K562 (cell line): ENCODE measurements around the gene SEMA6B. TPM values are rescaled to one million over a fixed set of nuclear protein-coding genes. Genes with fewer than 3 reads are reported as not detected.

Experiments
- ATAC-seq: fragments of 200-7000 bp; cut with Tn5 transposase; 3 replicates; pipeline ENCODE4 v1.9.1; 2020; ENCODE audit warnings: moderate library complexity
- BruUV-seq: library from RNA; stranded (reverse); fragments of 400-500 nt; replicated peaks from 2 replicates; lab custom pipeline; 2021; lab: Mats Ljungman, UMichigan
- CTCF ChIA-PET: fragments of 300-600 bp; formaldehyde crosslinking; extraction: SDS; loops from one replicate; lab custom pipeline; 2021; ENCODE audit warnings: low intra/inter-chr PET ratio; lab: Yijun Ruan, JAX
- POLR2A ChIA-PET: fragments of 300-600, 350-650 bp; sonication (Branson Sonifier 250); formaldehyde crosslinking; extraction: SDS; loops from one replicate; lab custom pipeline; 2021; ENCODE audit warnings: antibody characterized with exemption, inconsistent platforms; lab: Yijun Ruan, JAX
- DNase-seq, 4 experiments: peaks; one replicate each; pipeline versions ENCODE4 v3.0.0 to v3.0.0-alpha.2; 2011 to 2018; ENCODE audit warnings: low spot score in 3 of 4, mixed read lengths in 3 of 4; ENCODE audit errors: extremely low read depth in 1 of 4
- FAIRE-seq: peaks from 2 replicates; lab custom pipeline; 2011; peaks lifted over from hg19 to GRCh38; lab: Jason Lieb, UNC
- H2AFZ ChIP-seq: 2 replicates; pipeline ENCODE4 v1.6.0; 2011; ENCODE audit warnings: low read depth, low read length, control low read depth, inconsistent platforms
- H3K27ac ChIP-seq: fragments of 200-600 bp; 3 replicates; pipeline ENCODE4 v1.8.0; 2011; ENCODE audit warnings: low read depth, mild to moderate bottlenecking, control low read depth, inconsistent platforms, low read length, moderate library complexity, mixed read lengths; ENCODE audit errors: extremely low read depth
- H3K27me3 ChIP-seq, 2 experiments: fragments of 300-600 bp in 1 of 2; 2 replicates in 1 of 2; 3 replicates in 1 of 2; pipeline versions ENCODE4 v1.6.0 to v1.8.0; 2011; ENCODE audit warnings: inconsistent platforms in 2 of 2, low read length in 2 of 2, mild to moderate bottlenecking in 1 of 2, mixed read lengths in 1 of 2, moderate library complexity in 1 of 2; ENCODE audit not compliant: control insufficient read depth in 2 of 2, insufficient read depth in 2 of 2
- H3K36me3 ChIP-seq: fragments of 300-600 bp; 3 replicates; pipeline ENCODE4 v1.8.0; 2011; ENCODE audit warnings: mild to moderate bottlenecking, low read length, inconsistent platforms; ENCODE audit not compliant: control insufficient read depth, insufficient read depth
- H3K4me1 ChIP-seq, 2 experiments: fragments of 200-600 bp in 1 of 2; replicated peaks in 1 of 2; 2 replicates in 1 of 2; 3 replicates in 1 of 2; pipeline versions ENCODE4 v1.5.1 to v1.8.0; 2011; ENCODE audit warnings: inconsistent platforms in 2 of 2, low read length in 2 of 2, mild to moderate bottlenecking in 1 of 2, mixed read lengths in 1 of 2, moderate library complexity in 1 of 2; ENCODE audit not compliant: control insufficient read depth in 2 of 2, insufficient read depth in 2 of 2
- H3K4me2 ChIP-seq: 2 replicates; pipeline ENCODE4 v1.6.1; 2011; ENCODE audit warnings: low read length, control low read depth, inconsistent platforms, mixed read lengths; ENCODE audit not compliant: insufficient read depth
- H3K4me3 ChIP-seq: fragments of 200-600 bp; sonication (generic), shearing (Covaris generic); 2 replicates; pipeline ENCODE4 v1.5.1; 2016; ENCODE audit warnings: control low read depth, inconsistent platforms
- H3K79me2 ChIP-seq: fragments of 200-600 bp; 3 replicates; pipeline ENCODE4 v1.8.0; 2011; ENCODE audit warnings: low read length, inconsistent platforms; ENCODE audit not compliant: control insufficient read depth, insufficient read depth
- H3K9ac ChIP-seq, 2 experiments: 2 replicates each; pipeline versions ENCODE4 v1.6.0 to v1.6.1; 2011; ENCODE audit warnings: low read depth in 2 of 2, low read length in 2 of 2, control low read depth in 1 of 2, inconsistent platforms in 1 of 2, mild to moderate bottlenecking in 1 of 2, mixed read lengths in 1 of 2; ENCODE audit not compliant: insufficient read depth in 1 of 2
- H3K9me1 ChIP-seq: one replicate; pipeline ENCODE4 v1.6.0; 2011; ENCODE audit warnings: inconsistent platforms, mild to moderate bottlenecking, low read length, moderate library complexity; ENCODE audit not compliant: control insufficient read depth, insufficient read depth
- H3K9me3 ChIP-seq: replicated peaks from 2 replicates; pipeline ENCODE4 v1.5.1; 2011; ENCODE audit warnings: low read depth, low read length, inconsistent platforms; ENCODE audit not compliant: control insufficient read depth, insufficient read depth
- H4K20me1 ChIP-seq: replicated peaks from 2 replicates; pipeline ENCODE4 v1.6.1; 2011; ENCODE audit warnings: low read length, inconsistent platforms, mixed read lengths; ENCODE audit not compliant: control insufficient read depth, insufficient read depth
- ARID3B ChIP-seq: fragments of 250-450 bp; sonication (Bioruptor Pico); IDR thresholded peaks from 2 replicates; pipeline ENCODE4 v1.4.0; 2020; ENCODE audit warnings: borderline replicate concordance
- CBFA2T3 ChIP-seq: fragments of 450-650 bp; IDR thresholded peaks from 2 replicates; pipeline ENCODE4 v1.6.1; 2017
- CHD2 ChIP-seq: IDR thresholded peaks from 2 replicates; pipeline ENCODE4 v1.6.1; 2011; ENCODE audit warnings: low read depth, low read length
- HNRNPK ChIP-seq: fragments of 200-400 bp; formaldehyde crosslinking; IDR thresholded peaks from one replicate; pipeline ENCODE4 v1.6.1; 2018; ENCODE audit warnings: mild to moderate bottlenecking, low read depth, low read length; ENCODE audit not compliant: poor library complexity, severe bottlenecking
- HNRNPUL1 ChIP-seq: fragments of 200-400 bp; formaldehyde crosslinking; IDR thresholded peaks from 2 replicates; pipeline ENCODE4 v1.6.1; 2017; ENCODE audit warnings: low read length
- KDM2B ChIP-seq: fragments of 250-450 bp; sonication (Bioruptor Pico); IDR thresholded peaks from 2 replicates; pipeline ENCODE4 v1.8.0; 2021; ENCODE audit warnings: mild to moderate bottlenecking, moderate library complexity
- NCOA1 ChIP-seq: fragments of 450-650 bp; IDR thresholded peaks from 2 replicates; pipeline ENCODE4 v1.6.1; 2016; ENCODE audit warnings: low read depth
- PRPF4 ChIP-seq: fragments of 200-400 bp; formaldehyde crosslinking; IDR thresholded peaks from one replicate; pipeline ENCODE4 v1.6.1; 2017; ENCODE audit warnings: low read length, low read depth, mild to moderate bottlenecking; ENCODE audit not compliant: insufficient read depth, poor library complexity, severe bottlenecking
- TFAP4 ChIP-seq: sonication (generic); formaldehyde crosslinking; IDR thresholded peaks from 2 replicates; pipeline ENCODE4 v1.8.0; 2022; ENCODE audit warnings: missing genetic modification reagents, mild to moderate bottlenecking, moderate library complexity, borderline replicate concordance
- ZBTB11 ChIP-seq, 3 experiments: fragments of 200-800 bp in 1 of 3; fragments of 250-450 bp in 1 of 3; fragments of 450-650 bp in 1 of 3; sonication (Bioruptor Pico) in 1 of 3; sonication (Bioruptor generic) in 1 of 3; formaldehyde crosslinking in 1 of 3; IDR thresholded peaks; 2 replicates each; pipeline versions ENCODE4 v1.6.1 to v1.8.0; 2016 to 2022; ENCODE audit warnings: mild to moderate bottlenecking in 2 of 3, missing genetic modification characterization in 2 of 3, missing compliant biosample characterization in 1 of 3, moderate library complexity in 1 of 3
- ZBTB26 ChIP-seq: fragments of 450-650 bp; formaldehyde crosslinking; IDR thresholded peaks from 2 replicates; pipeline ENCODE4 v1.4.0; 2022; ENCODE audit warnings: missing genetic modification characterization
- ZNF324 ChIP-seq: fragments of 250-450 bp; sonication (Bioruptor Pico); IDR thresholded peaks from 2 replicates; pipeline ENCODE4 v1.4.0; 2020; ENCODE audit warnings: mild to moderate bottlenecking
- WGBS: fragments of 100-300 bp; shearing (Covaris generic); methylation state at CpG from one replicate; pipeline ENCODE4 v1.1.6; 2016; ENCODE audit warnings: low coverage, mixed read lengths; ENCODE audit not compliant: insufficient coverage; ENCODE audit errors: missing lambda C conversion rate; 5-methylcytosine and 5-hydroxymethylcytosine counted together
- in situ Hi-C: fragments of 300-500 bp; cut with MboI; formaldehyde crosslinking; loops from 4 replicates; pipeline ENCODE4 v1.15.0; 2018; ENCODE audit warnings: inconsistent platforms, mixed read lengths
- intact Hi-C: fragments of 100-400 bp; cut with micrococcal nuclease; formaldehyde crosslinking; loops from 2 replicates; pipeline ENCODE4 v1.14.2; 2022
- polyA plus RNA-seq, 8 experiments: library from polyadenylated mRNA; depleted of rRNA in 4 of 8; stranded (reverse) in 5 of 8; unstranded in 3 of 8; fragments of >200 nt; fragmentation: Nextera tagmentation in 2 of 8; fragmentation: Illumina TruSeq in 1 of 8; extraction: Ambion mirVana in 2 of 8; extraction: Trizol in 1 of 8; gene quantifications; 2 replicates each; pipeline versions ENCODE4 v1.2.1 to v1.2.3, GENCODE V29; 2011 to 2014; ENCODE audit warnings: inconsistent platforms in 1 of 8, missing spikeins in 1 of 8
- total RNA-seq, 7 experiments: library from RNA; depleted of rRNA in 6 of 7; stranded (reverse); fragments of >200 nt in 6 of 7; fragmentation: Illumina TruSeq in 2 of 7; extraction: Trizol in 2 of 7; gene quantifications; 2 replicates each; pipeline versions ENCODE4 v1.2.1 to v1.2.3, GENCODE V29; 2011 to 2021; ENCODE audit warnings: low replicate concordance in 1 of 7

SEMA6B gene
- total and polyA plus RNA-seq, 9 of the 15 experiments (the other 6 are each of a cell fraction or from before 2014, with no cell fraction given): 0.65 to 4.6 (median 2.5) TPM; not detected in 2

- FAIRE-seq: no peak
- no peak overlapping the region for H3K4me2 ChIP-seq
- no peak overlapping the region for H3K27ac ChIP-seq
- no peak for DNase-seq
- intact Hi-C loops (no loop called here), in situ Hi-C loops (no loop called here)
- no peak for TF ChIP-seq ZBTB11 (CRISPR knock-in tag; IDR thresholded peaks at IDR 0.05)
- TF ChIP-seq PRPF4: no peak
- no peak for TF ChIP-seq ZNF324
- TF ChIP-seq ARID3B (CRISPR knock-in tag): no peak
- TF ChIP-seq HNRNPUL1: no peak
- TF ChIP-seq CBFA2T3: no peak
- no peak for TF ChIP-seq ZBTB26 (CRISPR knock-in tag)
- no peak for TF ChIP-seq NCOA1
- no peak for TF ChIP-seq CHD2
- no peak for TF ChIP-seq HNRNPK
- no peak for TF ChIP-seq KDM2B (CRISPR knock-in tag)
- no peak for TF ChIP-seq TFAP4
- 51% methylated on average over 14 of the region's 14 CpGs for WGBS
- POLR2A ChIA-PET: no interaction called here
- no peaks in the 10 kb centered on the region for H4K20me1 ChIP-seq
- CTCF ChIA-PET: no interaction called here
- H3K27me3 ChIP-seq: peaks cover 0 to 6% of the 10 kb centered on the region in 2 experiments; a peak in 3 of 5 replicates
- BruUV-seq: no TSS peak
- H3K79me2 ChIP-seq: no peaks in the 10 kb centered on the region
- H3K4me1 ChIP-seq: peaks cover 0 to 37% of the 10 kb centered on the region in 2 experiments; a peak in 4 of 5 replicates
- H2AFZ ChIP-seq: no peak overlapping the region
- H3K9ac ChIP-seq: peak overlapping the region in 1 of 2 experiments; percentile 58; a peak in 2 of 4 replicates
- H3K4me3 ChIP-seq: no peak overlapping the region
- no peaks in the 10 kb centered on the region for H3K36me3 ChIP-seq
- H3K9me3 ChIP-seq: no peaks in the 10 kb centered on the region
- ATAC-seq: no peak
- no peaks in the 10 kb centered on the region for H3K9me1 ChIP-seq
These were observed 29.5 kb downstream of the SEMA6B start for GRCh38 chr19:4529924-4530522.
